GM21367 (cell line): Measurements from ENCODE around the gene TACC2.
"Not testable (repeated sequence)": the region's sequence is repeated elsewhere in the genome, so short reads cannot be mapped to it uniquely, and the experiment has no call there.

ENCODE experiments used
- ATAC-seq: cut with Tn5 transposase; IDR thresholded peaks from one replicate; pipeline ENCODE4 v1.9.1; 2021; ENCODE audit not compliant: unreplicated experiment

Gene TACC2

DNA sequence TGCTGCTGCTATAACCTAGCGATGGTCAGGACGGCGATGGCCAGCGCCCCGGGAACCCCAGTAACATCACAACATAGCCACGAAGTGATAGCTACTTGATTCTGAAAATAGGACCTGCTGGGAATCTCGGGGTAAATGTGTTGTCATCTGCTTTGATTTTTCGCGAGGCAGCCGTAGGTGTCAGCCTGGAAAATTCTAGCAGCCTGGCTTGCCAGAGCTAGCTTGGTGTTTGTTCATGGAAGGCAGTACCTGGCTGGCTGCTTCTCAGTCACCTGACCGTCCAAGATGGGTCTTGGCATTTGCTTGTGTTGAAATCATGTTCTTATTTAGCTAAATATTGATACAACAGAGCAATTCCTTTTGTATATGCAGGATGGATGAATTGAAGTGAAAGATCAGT, 199.7 kb downstream of the TACC2 start:
- ATAC-seq = no peak

DNA sequence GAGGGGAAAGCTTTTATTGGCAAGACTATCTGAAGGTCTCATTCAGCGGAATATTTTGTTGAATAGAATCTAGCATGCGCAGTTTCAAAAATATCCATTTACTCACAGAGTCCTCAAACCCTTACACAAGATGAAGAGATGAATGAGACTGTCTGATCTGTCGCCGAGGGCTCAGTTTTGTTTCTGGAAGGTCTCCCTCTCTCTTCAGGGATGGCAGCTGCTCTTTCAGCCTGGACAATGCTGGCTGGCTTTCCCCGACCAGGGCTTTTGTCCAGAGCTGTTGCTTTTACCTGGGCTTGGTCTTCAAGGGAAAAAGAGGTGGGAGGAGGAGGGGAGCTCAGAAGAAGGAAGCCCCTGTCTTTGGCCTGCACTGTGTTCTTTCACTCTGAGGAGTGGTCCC, 200.2 kb downstream of the TACC2 start:
- no peak for ATAC-seq

GRCh38 chr10:122190176-122190943, 201.4 kb downstream of the TACC2 start:
- ATAC-seq = no peak

- no peak for ATAC-seq
These were observed 203.1 kb downstream of the TACC2 start for GRCh38 chr10:122191936-122192541.

DNA sequence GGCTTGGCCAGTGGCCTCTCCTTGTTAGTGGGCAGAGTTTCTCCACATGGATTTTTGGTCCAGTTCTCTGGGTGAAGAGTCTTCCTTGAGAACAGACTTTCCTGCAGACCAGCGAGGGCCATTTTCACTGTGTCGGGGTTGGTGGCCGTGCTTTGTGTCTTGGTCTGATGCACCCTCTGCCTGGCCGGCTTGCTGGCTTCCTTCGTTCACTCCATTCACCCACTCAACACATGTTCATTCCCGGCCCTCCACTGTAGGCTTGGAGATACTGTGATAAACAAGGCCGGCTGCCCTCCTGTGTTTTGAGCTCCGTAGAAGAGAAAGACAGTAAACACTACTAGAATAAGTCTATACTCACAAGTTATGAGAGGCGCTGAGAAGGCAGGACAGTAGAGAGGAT, 205.3 kb downstream of the TACC2 start:
- ATAC-seq = no peak

GRCh38 chr10:122196218-122196617, 207.3 kb downstream of the TACC2 start:
- ATAC-seq = no peak

- ATAC-seq = no peak
These were observed 208.8 kb downstream of the TACC2 start for GRCh38 chr10:122197611-122198222.

DNA sequence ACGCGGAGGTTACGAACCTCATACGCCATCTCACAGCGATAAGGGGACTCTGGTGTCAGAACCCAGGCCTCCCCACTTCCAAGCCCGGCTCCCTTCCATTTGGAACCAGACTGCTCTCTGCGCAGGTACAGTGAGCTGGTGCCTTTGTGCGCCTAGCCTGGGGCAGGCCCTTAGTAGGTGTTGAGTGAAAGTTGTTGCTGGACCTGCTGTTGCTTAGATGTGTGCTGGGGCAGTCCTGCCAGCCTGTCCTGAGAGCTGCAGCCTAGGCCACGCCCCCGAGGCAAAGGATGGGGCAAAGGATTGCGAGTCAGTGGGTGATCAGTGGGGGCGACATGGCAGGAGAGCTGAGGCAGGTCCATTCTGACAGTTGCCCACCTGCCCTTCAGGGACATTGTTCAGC, 209.7 kb downstream of the TACC2 start:
- no peak for ATAC-seq

GRCh38 chr10:122199070-122199469, 210.1 kb downstream of the TACC2 start:
- ATAC-seq = no peak

DNA sequence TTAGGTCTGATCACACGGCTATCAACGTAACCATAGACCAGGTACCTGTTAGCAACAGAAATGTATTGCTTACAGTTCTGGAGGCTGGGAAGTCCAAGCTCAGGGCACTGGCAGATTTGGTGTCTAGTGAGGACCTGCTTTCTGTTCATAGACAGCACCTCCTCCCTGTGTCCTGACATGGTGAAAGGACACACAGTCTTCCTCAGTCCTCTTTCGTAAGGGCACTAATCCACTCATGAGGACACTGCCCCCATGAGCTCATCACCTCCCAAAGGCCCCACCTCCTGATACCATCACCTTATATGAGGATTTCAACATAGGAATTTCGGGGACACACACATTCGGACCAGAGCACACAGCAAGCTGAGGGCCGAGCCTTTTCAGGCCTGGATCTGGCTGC, 210.7 kb downstream of the TACC2 start:
- no peak for ATAC-seq

DNA sequence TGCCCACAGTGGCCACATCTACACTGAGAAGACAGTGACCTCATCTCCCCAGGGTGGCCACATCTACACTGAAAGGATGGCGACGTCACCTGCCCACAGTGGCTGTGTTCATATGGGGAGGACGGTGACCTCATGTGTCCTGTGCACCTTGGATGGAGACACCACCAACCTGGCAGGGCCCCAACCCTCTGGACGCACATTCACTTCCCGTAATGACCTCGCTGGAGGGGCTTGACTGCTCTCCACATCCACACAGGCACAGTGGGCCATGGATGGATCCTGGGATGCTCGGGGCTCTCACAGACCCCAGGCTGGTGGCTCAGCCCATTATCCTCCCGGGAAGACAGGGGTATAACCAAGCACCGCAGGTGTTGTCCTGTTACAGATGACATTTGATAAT, 212.4 kb downstream of the TACC2 start:
- no peak for ATAC-seq

DNA sequence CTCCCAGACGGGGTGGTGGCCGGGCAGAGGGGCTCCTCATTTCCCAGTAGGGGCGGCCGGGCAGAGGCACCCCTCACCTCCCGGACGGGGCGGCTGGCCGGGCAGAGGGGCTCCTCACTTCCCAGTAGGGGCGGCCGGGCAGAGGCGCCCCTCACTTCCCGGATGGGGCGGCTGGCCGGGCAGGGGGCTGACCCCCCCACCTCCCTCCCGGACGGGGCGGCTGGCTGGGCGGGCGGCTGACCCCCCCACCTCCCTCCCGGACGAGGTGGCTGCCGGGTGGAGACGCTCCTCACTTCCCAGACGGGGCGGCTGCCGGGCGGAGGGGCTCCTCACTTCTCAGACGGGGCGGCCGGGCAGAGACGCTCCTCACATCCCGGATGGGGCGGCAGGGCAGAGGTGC, 214.2 kb downstream of the TACC2 start:
- ATAC-seq = not testable (repeated sequence)

- ATAC-seq = no peak
These were observed 215.9 kb downstream of the TACC2 start for GRCh38 chr10:122204691-122205489.

GRCh38 chr10:122206471-122207065, 217.6 kb downstream of the TACC2 start:
- no peak for ATAC-seq

DNA sequence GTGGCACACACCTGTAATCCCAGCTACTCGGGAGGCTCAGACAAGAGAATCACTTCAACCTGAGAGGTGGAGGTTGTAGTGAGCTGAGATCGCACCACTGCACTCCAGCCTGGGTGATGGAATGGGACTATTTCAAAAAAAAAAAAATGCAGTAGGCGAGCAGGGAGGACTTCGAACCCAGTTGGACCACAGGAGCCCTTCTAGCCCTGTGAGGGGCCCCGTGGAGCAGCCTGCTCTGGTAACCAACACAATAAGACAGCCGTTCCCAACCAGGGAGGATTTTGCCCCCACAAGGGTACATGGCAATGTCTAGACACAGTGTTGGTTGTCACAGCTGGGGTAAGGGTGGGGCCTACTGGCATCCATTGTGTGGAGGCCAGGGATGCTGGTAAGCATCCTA, 218.2 kb downstream of the TACC2 start:
- no peak for ATAC-seq

GRCh38 chr10:122207596-122207995, 218.6 kb downstream of the TACC2 start:
- ATAC-seq = no peak

GRCh38 chr10:122208571-122209430, 219.8 kb downstream of the TACC2 start:
- no peak for ATAC-seq

- no peak for ATAC-seq
These were observed 221.7 kb downstream of the TACC2 start for GRCh38 chr10:122210481-122211265.

DNA sequence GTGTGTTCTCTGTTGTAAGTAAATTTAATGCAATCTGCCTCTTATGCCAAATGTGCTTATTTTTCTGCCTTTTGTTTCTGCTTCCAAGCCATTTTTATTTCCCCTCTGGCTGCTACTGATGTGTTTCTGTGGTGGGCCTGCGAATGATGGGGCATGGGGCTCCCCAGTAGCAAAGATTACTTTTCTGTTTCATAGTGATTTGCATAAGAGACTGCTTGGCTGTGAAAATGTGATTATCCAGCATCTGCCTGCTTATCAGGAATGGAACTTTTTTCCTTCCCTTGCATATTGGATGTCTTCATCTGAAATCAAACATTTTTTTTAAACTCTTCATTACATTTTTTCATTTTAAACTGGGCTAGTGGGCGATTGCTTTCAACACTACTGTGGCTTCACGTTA, 224.4 kb downstream of the TACC2 start:
- no peak for ATAC-seq
